HG02938 (cell line): Measurements from ENCODE around the gene CTBP2.

Experiments used
- ATAC-seq: cut with Tn5 transposase; IDR thresholded peaks from one replicate; pipeline ENCODE4 v1.9.1; 2021; ENCODE audit warnings: mild to moderate bottlenecking, moderate library complexity; ENCODE audit not compliant: unreplicated experiment

The CTBP2 gene

GRCh38 chr10:124952123-124952522 lies 208.2 kb downstream of the CTBP2 start:
- no peak for ATAC-seq

GRCh38 chr10:124949543-124949942 lies 210.8 kb downstream of the CTBP2 start:
- ATAC-seq = no peak

DNA sequence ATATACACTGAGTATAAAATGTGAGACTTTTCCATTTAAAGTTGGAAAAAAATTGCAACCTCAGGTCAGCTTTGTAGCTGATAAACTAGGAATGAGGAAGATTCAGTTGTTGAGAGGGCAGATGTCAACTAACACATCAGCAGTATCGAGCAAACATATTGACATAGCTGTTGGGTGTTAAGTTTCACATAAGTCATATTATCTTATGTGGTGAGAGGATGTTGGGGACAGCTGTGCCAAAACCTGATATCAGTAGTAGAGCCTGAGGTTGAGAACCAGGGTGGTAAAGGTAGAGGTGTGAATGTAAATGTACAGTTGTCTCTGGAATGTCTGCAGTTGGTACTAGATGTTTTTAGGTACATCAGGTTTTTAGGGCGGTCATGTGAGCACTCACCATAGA lies 213.4 kb downstream of the CTBP2 start:
- no peak for ATAC-seq

- ATAC-seq = no peak
These were observed 215.4 kb downstream of the CTBP2 start for GRCh38 chr10:124944982-124945381.

GRCh38 chr10:124943301-124944092 lies 216.9 kb downstream of the CTBP2 start:
- ATAC-seq = no peak

DNA sequence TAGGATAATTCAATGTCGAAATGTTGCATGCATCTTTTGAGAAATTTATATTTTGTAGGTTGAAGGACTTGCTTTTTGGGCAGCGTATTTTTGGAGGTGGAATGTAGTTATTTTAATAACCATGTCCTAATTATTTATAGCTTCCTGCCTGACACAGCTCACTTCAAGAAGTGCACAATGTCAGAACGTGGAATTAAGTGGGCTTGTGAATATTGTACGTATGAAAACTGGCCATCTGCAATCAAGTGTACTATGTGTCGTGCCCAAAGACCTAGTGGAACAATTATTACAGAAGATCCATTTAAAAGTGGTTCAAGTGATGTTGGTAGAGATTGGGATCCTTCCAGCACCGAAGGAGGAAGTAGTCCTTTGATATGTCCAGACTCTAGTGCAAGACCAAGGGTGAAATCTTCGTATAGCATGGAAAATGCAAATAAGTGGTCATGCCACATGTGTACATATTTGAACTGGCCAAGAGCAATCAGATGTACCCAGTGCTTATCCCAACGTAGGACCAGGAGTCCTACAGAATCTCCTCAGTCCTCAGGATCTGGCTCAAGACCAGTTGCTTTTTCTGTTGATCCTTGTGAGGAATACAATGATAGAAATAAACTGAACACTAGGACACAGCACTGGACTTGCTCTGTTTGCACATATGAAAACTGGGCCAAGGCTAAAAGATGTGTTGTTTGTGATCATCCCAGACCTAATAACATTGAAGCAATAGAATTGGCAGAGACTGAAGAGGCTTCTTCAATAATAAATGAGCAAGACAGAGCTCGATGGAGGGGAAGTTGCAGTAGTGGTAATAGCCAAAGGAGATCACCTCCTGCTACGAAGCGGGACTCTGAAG lies 217.8 kb downstream of the CTBP2 start:
- ATAC-seq = no peak

DNA sequence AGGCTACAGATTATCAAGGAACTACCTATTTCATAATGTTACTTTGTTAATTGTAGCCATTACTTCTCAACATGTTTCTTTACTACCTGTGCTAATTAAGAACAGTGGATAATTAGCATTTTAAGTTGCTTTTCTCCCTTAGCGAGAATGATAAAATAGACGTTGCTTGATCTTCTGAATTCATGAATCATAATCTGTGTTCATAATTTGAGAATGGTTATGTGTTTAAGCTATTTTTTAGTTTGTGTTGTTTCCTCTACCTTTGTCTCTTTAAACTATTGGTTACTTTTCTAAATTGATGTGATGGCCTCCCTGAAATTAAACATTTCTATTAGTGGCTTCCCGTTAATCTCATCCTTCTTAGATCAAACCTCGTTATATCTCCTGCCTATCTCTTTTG lies 218.5 kb downstream of the CTBP2 start, which contains the start of gene ZRANB1:
Gene ZRANB1 (plus strand): TSS at position 301 of the 400 bp plus-strand sequence. CDS start 371 bp downstream, outside the sequence.
- ATAC-seq = no peak

- ATAC-seq = no peak
These were observed 221.1 kb downstream of the CTBP2 start for GRCh38 chr10:124939290-124939689.

DNA sequence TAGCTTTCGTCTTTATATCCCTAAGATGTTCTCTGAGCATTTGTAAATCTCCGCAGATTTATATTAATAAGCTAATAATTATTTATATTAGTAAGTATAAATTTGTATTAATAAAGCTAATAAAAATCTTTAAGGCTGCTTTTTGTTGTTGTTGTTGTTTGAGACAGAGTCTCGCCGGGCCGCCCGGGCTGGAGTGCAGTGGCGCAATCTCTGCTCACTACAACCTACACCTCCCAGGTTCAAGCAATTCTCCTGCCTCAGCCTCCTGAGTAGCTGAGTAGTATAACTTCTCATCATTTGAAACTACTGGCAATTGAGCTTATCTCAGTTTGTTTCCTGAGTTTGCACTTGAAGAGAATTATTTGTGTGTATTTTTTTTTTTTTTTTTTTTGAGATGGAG lies 223.6 kb downstream of the CTBP2 start:
- ATAC-seq = no peak

GRCh38 chr10:124935946-124936345 lies 224.4 kb downstream of the CTBP2 start:
- no peak for ATAC-seq
